ENCODE data around the gene AFAP1L1.

Gene AFAP1L1

DNA sequence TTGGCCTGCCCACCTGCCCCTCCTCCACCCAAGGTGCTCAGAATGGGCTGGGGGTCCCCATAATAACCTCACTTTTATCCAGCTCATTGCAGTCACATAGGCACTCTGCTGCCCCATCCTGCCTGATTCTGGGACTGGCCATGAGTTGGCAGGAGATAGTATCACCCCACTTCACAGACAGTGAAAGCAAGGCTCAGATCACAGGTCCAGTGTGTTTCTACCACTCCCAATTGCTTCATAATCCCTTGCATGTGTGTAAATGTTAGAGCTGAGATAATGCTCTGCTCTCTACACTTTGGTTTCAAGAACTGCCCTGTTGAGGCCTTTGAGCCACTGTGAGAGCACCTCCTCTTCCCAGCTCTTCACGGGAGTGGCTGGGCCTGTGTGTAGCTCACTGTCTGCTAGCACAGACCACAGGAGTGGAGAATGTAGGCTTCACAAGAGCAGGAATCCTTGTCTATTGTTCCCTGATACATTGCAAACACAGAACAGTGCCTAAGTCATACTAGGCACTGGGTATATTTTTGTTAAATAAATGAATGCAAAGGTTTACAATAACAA lies 94.6 kb downstream of the AFAP1L1 start:
- no peak for DNase-seq (ENCODE audit: extremely low spot score)
- CTCF ChIA-PET: interaction anchor here (1.0 to 9.0 kb wide), 20 partner anchors 9 to 252 kb away, joined by 3 to 186 read pairs (median 11); partner anchors contain the start of genes CSNK1A1, GRPEL2, IL17B and PCYOX1L
- POLR2A ChIA-PET: no interaction called here
- TF ChIP-seq, protein P1, sequence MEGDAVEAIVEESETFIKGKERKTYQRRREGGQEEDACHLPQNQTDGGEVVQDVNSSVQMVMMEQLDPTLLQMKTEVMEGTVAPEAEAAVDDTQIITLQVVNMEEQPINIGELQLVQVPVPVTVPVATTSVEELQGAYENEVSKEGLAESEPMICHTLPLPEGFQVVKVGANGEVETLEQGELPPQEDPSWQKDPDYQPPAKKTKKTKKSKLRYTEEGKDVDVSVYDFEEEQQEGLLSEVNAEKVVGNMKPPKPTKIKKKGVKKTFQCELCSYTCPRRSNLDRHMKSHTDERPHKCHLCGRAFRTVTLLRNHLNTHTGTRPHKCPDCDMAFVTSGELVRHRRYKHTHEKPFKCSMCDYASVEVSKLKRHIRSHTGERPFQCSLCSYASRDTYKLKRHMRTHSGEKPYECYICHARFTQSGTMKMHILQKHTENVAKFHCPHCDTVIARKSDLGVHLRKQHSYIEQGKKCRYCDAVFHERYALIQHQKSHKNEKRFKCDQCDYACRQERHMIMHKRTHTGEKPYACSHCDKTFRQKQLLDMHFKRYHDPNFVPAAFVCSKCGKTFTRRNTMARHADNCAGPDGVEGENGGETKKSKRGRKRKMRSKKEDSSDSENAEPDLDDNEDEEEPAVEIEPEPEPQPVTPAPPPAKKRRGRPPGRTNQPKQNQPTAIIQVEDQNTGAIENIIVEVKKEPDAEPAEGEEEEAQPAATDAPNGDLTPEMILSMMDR (IDR thresholded peaks at IDR 0.05; ENCODE audit: control extremely low read depth, extremely low read depth, low read depth, missing control alignments): no peak

DNA sequence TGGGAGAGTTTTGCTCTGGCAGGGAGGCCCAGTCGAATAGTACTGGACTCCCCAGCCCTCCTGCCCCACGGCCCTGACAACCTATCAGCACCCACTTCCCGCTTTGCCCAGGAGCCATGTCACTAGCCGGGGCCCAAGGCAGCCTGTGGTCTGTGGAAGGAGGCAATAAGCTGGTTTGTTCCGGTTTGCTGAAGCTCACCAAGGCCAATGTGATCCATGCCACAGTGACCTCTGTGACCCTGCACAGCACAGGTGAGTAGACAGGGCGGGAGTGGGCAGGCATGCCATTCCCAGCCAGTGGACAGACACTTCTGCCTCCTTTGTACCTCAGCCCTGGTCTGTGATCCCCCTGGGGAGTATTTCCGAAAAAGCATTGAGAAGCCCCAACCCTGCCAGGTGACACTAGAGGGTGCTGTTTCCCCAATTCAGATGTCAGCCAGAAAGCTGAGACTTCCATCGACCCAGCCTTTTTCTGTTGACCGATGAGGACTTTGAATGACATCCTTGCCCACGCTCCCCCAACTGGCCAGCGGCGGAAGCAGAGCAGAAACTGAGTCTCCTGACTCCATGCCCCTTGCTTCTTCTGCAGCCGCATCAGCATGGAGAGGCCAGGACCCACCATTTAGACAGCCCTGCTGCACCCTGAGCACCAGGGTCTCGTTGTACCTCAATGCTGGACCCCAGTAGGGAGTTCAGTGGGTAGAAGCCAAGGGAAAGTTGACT lies 95.8 kb downstream of the AFAP1L1 start:
- ChIA-PET POLR2A (no interaction called here), CTCF (interaction anchor here (0.6 to 9.0 kb wide), 41 partner anchors 9 to 592 kb away, joined by 3 to 186 read pairs (median 5); partner anchors contain the start of genes CSNK1A1, GRPEL2, IL17B and PCYOX1L)
- TF ChIP-seq, protein P1 (IDR thresholded peaks at IDR 0.05; ENCODE audit: control extremely low read depth, extremely low read depth, low read depth, missing control alignments): peak; percentile 82
- DNase-seq (ENCODE audit: extremely low spot score): peak; percentile 84

GRCh38 chr5:149367972-149368645 lies 96.5 kb downstream of the AFAP1L1 start:
- CTCF ChIA-PET: interaction anchor here (0.6 to 9.0 kb wide), 37 partner anchors 8 to 589 kb away, joined by 3 to 186 read pairs (median 7); partner anchors contain the start of genes CSNK1A1, GRPEL2, IL17B and PCYOX1L
- DNase-seq (ENCODE audit: extremely low spot score): no peak
- TF ChIP-seq, protein P1 (IDR thresholded peaks at IDR 0.05; ENCODE audit: control extremely low read depth, extremely low read depth, low read depth, missing control alignments): no peak
- POLR2A ChIA-PET: no interaction called here

DNA sequence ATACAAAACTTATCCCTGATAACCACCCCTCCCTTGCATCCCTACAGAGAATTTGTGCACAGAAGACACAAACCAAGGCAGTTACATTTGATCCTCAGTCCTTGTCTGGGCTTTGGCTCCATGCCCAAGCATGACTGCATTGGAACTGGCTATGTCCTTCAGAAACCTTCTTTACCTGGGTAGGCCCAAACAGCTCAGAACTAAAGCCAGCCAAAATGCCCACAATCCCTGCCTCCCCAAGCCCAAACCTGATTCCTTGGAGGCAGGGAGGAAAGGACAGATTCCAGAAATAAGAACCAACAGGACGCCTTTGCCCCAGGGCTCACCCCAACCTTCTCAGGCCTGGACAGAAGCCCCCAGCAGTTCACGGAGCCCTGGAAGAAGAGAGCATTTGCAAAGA lies 99.2 kb downstream of the AFAP1L1 start:
- TF ChIP-seq, protein P1 (IDR thresholded peaks at IDR 0.05; ENCODE audit: control extremely low read depth, extremely low read depth, low read depth, missing control alignments): no peak
- CTCF ChIA-PET: interaction anchor here (1.0 to 9.0 kb wide), 25 partner anchors 10 to 251 kb away, joined by 3 to 186 read pairs (median 5); partner anchors contain the start of genes GRPEL2, IL17B and PCYOX1L
- POLR2A ChIA-PET: no interaction called here
- no peak for DNase-seq (ENCODE audit: extremely low spot score)

DNA sequence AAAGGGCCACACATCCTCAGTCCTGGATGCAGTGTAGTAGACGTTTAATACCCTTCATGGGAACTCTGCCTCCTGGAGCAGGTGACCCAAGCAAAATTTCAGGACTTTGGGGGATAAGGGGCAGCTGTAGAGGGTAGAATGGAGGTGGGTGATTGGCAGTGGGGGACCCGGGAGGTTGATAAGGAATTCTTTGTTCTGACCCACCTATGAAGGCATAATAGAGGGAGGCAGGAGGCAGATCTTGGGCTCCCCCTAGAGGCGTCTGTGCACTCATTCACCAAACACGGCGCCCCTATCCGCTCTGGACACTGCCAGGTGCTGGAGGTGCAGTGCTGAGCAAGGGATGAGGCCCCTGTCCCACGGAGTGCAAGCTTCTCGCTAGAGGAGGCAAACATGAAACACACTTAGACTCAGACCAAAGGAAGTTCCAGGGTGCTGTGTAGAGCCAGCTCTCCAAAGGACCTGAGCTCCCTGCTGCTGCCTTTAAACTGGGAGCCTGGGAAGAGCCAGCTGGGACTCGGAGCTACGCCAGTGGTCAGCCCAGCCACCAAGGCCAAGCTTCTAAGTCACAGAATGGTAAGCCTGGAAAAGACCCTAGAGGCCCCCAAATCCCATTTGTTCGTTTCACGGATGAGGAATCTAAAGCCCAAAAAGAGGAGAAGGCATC lies 99.8 kb downstream of the AFAP1L1 start:
- TF ChIP-seq, protein P1 (IDR thresholded peaks at IDR 0.05; ENCODE audit: control extremely low read depth, extremely low read depth, low read depth, missing control alignments): peak; percentile 84
- DNase-seq (ENCODE audit: extremely low spot score): peak; percentile 79
- ChIA-PET POLR2A (interaction anchor here (1.5 kb wide), 1 partner anchor 26 kb away, joined by 3 read pairs; the partner anchor contains the start of gene GRPEL2), CTCF (interaction anchor here (0.6 to 9.0 kb wide), 39 partner anchors 9 to 638 kb away, joined by 3 to 186 read pairs (median 4); partner anchors contain the start of genes GRPEL2, IL17B and PCYOX1L)
